HCT116 (cell line): Measurements from ENCODE around the gene SNAI1. TPM values are rescaled to one million over a fixed set of nuclear protein-coding genes. Genes with fewer than 3 reads are reported as not detected.

ENCODE experiments used
- ATAC-seq: fragments of 200-7000 bp; cut with Tn5 transposase; 2 replicates; pipeline ENCODE4 v1.9.1; 2020; ENCODE audit warnings: mild to moderate bottlenecking, moderate library complexity
- BruUV-seq: library from RNA; stranded (reverse); fragments of 400-500 nt; replicated peaks from 2 replicates; lab custom pipeline; 2021; lab: Mats Ljungman, UMichigan
- CTCF ChIA-PET: fragments of 300-600 bp; sonication (Branson Sonifier 250); formaldehyde crosslinking; loops from one replicate; lab custom pipeline; 2021; ENCODE audit warnings: antibody characterized with exemption; lab: Charles Lee
- POLR2A ChIA-PET: fragments of 300-600, 350-600 bp; sonication (Branson Sonifier 250); formaldehyde crosslinking; loops from one replicate; lab custom pipeline; 2021; ENCODE audit warnings: antibody characterized with exemption; lab: Charles Lee
- RAD21 ChIA-PET, 2 experiments: fragments of 300-600 bp; sonication (Branson Sonifier 250); formaldehyde crosslinking; loops; one replicate each; lab custom pipeline; 2023; ENCODE audit warnings: low total read pairs in 2 of 2; ENCODE audit not compliant: uncharacterized antibody in 2 of 2, unreplicated experiment in 2 of 2, low non-redundant PET in 1 of 2; lab: Charles Lee
- DNase-seq: peaks from one replicate; pipeline ENCODE4 v3.0.0-alpha.2; 2010; ENCODE audit warnings: low read depth, low spot score
- H2AFZ ChIP-seq: fragments of 200-600 bp; shearing (Covaris generic), sonication (generic); 2 replicates; pipeline ENCODE4 v1.6.1; 2017; ENCODE audit warnings: low read depth, mixed run types, mixed read lengths, antibody characterized with exemption, low read length; ENCODE audit not compliant: poor library complexity, severe bottlenecking
- H3K27ac ChIP-seq: 2 replicates; pipeline ENCODE4 v1.5.1; 2012; ENCODE audit warnings: low read depth, low read length
- H3K27me3 ChIP-seq: fragments of 200-600 bp; sonication (generic); 2 replicates; pipeline ENCODE4 v1.6.1; 2016; ENCODE audit warnings: mixed run types, low read length, mixed read lengths; ENCODE audit not compliant: insufficient read depth
- H3K36me3 ChIP-seq, 2 experiments: fragments of 200-500 bp in 1 of 2; fragments of 200-600 bp in 1 of 2; sonication (Bioruptor generic) in 1 of 2; sonication (generic) in 1 of 2; 2 replicates each; pipeline versions ENCODE4 v1.5.1 to v1.6.1; 2014 to 2016; ENCODE audit warnings: low read length in 2 of 2, inconsistent platforms in 1 of 2, mixed read lengths in 1 of 2, mixed run types in 1 of 2; ENCODE audit not compliant: insufficient read depth in 2 of 2, control insufficient read depth in 1 of 2
- H3K4me1 ChIP-seq, 2 experiments: fragments of 200-600 bp in 1 of 2; sonication (generic) in 1 of 2; 2 replicates each; pipeline versions ENCODE4 v1.5.1 to v1.6.1; 2012 to 2017; ENCODE audit warnings: low read length in 2 of 2, inconsistent platforms in 1 of 2, mild to moderate bottlenecking in 1 of 2, mixed read lengths in 1 of 2, mixed run types in 1 of 2, moderate library complexity in 1 of 2; ENCODE audit not compliant: insufficient read depth in 2 of 2, control insufficient read depth in 1 of 2
- H3K4me2 ChIP-seq: fragments of 200-600 bp; sonication (generic); 2 replicates; pipeline ENCODE4 v1.6.1; 2017; ENCODE audit warnings: mixed run types, low read length, mixed read lengths
- H3K4me3 ChIP-seq, 2 experiments: fragments of 200-600 bp in 1 of 2; sonication (generic) in 1 of 2; replicated peaks in 1 of 2; 2 replicates each; pipeline ENCODE4 v1.5.1; 2011 to 2016; ENCODE audit warnings: low read length in 2 of 2, control low read depth in 1 of 2, low read depth in 1 of 2, mild to moderate bottlenecking in 1 of 2, mixed read lengths in 1 of 2, mixed run types in 1 of 2
- H3K79me2 ChIP-seq: fragments of 200-600 bp; sonication (generic); 2 replicates; pipeline ENCODE4 v1.6.1; 2017; ENCODE audit warnings: mild to moderate bottlenecking, mixed run types, low read length, moderate library complexity, mixed read lengths; ENCODE audit not compliant: insufficient read depth
- H3K9ac ChIP-seq: fragments of 200-600 bp; sonication (generic); 2 replicates; pipeline ENCODE4 v1.6.1; 2016; ENCODE audit warnings: low read length, mixed read lengths
- H3K9me2 ChIP-seq: fragments of 200-600 bp; sonication (generic), shearing (Covaris generic); 2 replicates; pipeline ENCODE4 v1.6.1; 2017; ENCODE audit warnings: mixed run types, mild to moderate bottlenecking, moderate library complexity; ENCODE audit not compliant: insufficient read depth
- H3K9me3 ChIP-seq, 2 experiments: fragments of 200-500 bp in 1 of 2; fragments of 200-600 bp in 1 of 2; sonication (Bioruptor generic) in 1 of 2; sonication (generic) in 1 of 2; 2 replicates each; pipeline ENCODE4 v1.6.1; 2014 to 2017; ENCODE audit warnings: low read length in 2 of 2, mixed read lengths in 2 of 2, inconsistent platforms in 1 of 2, low read depth in 1 of 2, mild to moderate bottlenecking in 1 of 2, mixed run types in 1 of 2, moderate library complexity in 1 of 2; ENCODE audit not compliant: control insufficient read depth in 1 of 2, insufficient read depth in 1 of 2
- H4K20me1 ChIP-seq: fragments of 200-600 bp; sonication (generic), shearing (Covaris generic); 2 replicates; pipeline ENCODE4 v1.6.1; 2017; ENCODE audit warnings: mixed run types, mild to moderate bottlenecking, moderate library complexity; ENCODE audit not compliant: insufficient read depth
- CBX3 ChIP-seq: IDR thresholded peaks from 2 replicates; pipeline ENCODE4 v1.6.1; 2012; ENCODE audit warnings: low read depth
- CEBPB ChIP-seq: IDR thresholded peaks from 2 replicates; pipeline ENCODE4 v1.6.1; 2012; ENCODE audit warnings: low read depth
- EGR1 ChIP-seq: IDR thresholded peaks from 2 replicates; pipeline ENCODE4 v1.6.1; 2012; ENCODE audit warnings: low read depth
- ELF1 ChIP-seq: IDR thresholded peaks from 2 replicates; pipeline ENCODE4 v1.6.1; 2012; ENCODE audit warnings: low read depth, borderline replicate concordance
- EZH2phosphoT487 ChIP-seq: fragments of 200-600 bp; IDR thresholded peaks from 2 replicates; pipeline ENCODE4 v1.6.1; 2018; ENCODE audit warnings: antibody characterized with exemption, borderline replicate concordance
- FOSL1 ChIP-seq: IDR thresholded peaks from 2 replicates; pipeline ENCODE4 v1.6.1; 2012; ENCODE audit warnings: low read depth
- JUND ChIP-seq: IDR thresholded peaks from 2 replicates; pipeline ENCODE4 v1.6.1; 2012
- MAX ChIP-seq: IDR thresholded peaks from 2 replicates; pipeline ENCODE4 v1.6.1; 2012
- RAD21 ChIP-seq: IDR thresholded peaks from 2 replicates; pipeline ENCODE4 v1.6.1; 2012; ENCODE audit warnings: low read depth, mild to moderate bottlenecking
- REST ChIP-seq: IDR thresholded peaks from 2 replicates; pipeline ENCODE4 v1.6.1; 2012; ENCODE audit warnings: low read depth
- SIN3A ChIP-seq: IDR thresholded peaks from 2 replicates; pipeline ENCODE4 v1.6.1; 2012; ENCODE audit warnings: low read depth
- SRF ChIP-seq: IDR thresholded peaks from 2 replicates; pipeline ENCODE4 v1.6.1; 2012; ENCODE audit warnings: low read depth
- TCF7L2 ChIP-seq: IDR thresholded peaks from 2 replicates; pipeline ENCODE4 v1.7.0; 2011; ENCODE audit warnings: borderline replicate concordance, inconsistent platforms; ENCODE audit not compliant: insufficient read depth, insufficient read length; ENCODE audit errors: extremely low read depth
- ZFX ChIP-seq: fragments of 450-650 bp; IDR thresholded peaks from 2 replicates; pipeline ENCODE4 v1.6.1; 2017
- intact Hi-C: fragments of 100-400 bp; cut with micrococcal nuclease; formaldehyde crosslinking; loops from 2 replicates; pipeline ENCODE4 v1.10.0; 2022
- total RNA-seq: library from RNA; stranded (reverse); gene quantifications from one replicate; pipeline ENCODE4 v1.2.1, GENCODE V29; 2021; ENCODE audit not compliant: unreplicated experiment
- TF ChIP-seq, protein P1 (sequence below), 3 experiments: fragments of 200-600 bp in 1 of 3; sonication (generic) in 1 of 3; IDR thresholded peaks in 2 of 3; conservative IDR thresholded peaks in 1 of 3; 2 replicates each; pipeline ENCODE4 v1.5.1; 2012 to 2017; ENCODE audit warnings: low read depth in 2 of 3, low read length in 2 of 3, antibody characterized with exemption in 1 of 3, borderline replicate concordance in 1 of 3, control low read depth in 1 of 3, mild to moderate bottlenecking in 1 of 3, mixed read lengths in 1 of 3, mixed run types in 1 of 3, moderate library complexity in 1 of 3; ENCODE audit not compliant: insufficient read depth in 1 of 3
- TF ChIP-seq, protein P2 (sequence below): IDR thresholded peaks from 2 replicates; pipeline ENCODE4 v1.6.1; 2011; ENCODE audit warnings: mild to moderate bottlenecking, low read length, moderate library complexity; ENCODE audit not compliant: insufficient replicate concordance; ENCODE audit errors: extremely low read depth

SNAI1 gene
- total RNA-seq, 1 experiment from 2014 or later: 13.4 TPM

- no peak overlapping the region for H3K27ac ChIP-seq
These were observed 7.5 kb downstream of the SNAI1 start for GRCh38 chr20:49990271-49990720.

More at GRCh38 chr20:49990271-49990720, 7.5 kb downstream of the SNAI1 start:
- CTCF ChIA-PET: interaction anchor here (2.3 kb wide), 1 partner anchor 11 kb away, joined by 9 read pairs; no protein-coding TSS in a partner anchor
- no TSS peak for BruUV-seq
- TF ChIP-seq FOSL1 (no peak), SRF (no peak), REST (no peak), CEBPB (no peak), TCF7L2 (no peak), MAX (no peak), ELF1 (no peak), ZFX (no peak), JUND (no peak), EGR1 (no peak), RAD21 (no peak), EZH2phosphoT487 (no peak), SIN3A (no peak), CBX3 (no peak)
- TF ChIP-seq, protein P1, sequence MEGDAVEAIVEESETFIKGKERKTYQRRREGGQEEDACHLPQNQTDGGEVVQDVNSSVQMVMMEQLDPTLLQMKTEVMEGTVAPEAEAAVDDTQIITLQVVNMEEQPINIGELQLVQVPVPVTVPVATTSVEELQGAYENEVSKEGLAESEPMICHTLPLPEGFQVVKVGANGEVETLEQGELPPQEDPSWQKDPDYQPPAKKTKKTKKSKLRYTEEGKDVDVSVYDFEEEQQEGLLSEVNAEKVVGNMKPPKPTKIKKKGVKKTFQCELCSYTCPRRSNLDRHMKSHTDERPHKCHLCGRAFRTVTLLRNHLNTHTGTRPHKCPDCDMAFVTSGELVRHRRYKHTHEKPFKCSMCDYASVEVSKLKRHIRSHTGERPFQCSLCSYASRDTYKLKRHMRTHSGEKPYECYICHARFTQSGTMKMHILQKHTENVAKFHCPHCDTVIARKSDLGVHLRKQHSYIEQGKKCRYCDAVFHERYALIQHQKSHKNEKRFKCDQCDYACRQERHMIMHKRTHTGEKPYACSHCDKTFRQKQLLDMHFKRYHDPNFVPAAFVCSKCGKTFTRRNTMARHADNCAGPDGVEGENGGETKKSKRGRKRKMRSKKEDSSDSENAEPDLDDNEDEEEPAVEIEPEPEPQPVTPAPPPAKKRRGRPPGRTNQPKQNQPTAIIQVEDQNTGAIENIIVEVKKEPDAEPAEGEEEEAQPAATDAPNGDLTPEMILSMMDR (IDR thresholded peaks at IDR 0.05 in 2 of 3, conservative IDR thresholded peaks at IDR 0.05 in 1 of 3; ENCODE audit: borderline replicate concordance in 1 of 3, insufficient read depth in 1 of 3, low read depth in 2 of 3, low read length in 2 of 3): no peak
- TF ChIP-seq, protein P2, sequence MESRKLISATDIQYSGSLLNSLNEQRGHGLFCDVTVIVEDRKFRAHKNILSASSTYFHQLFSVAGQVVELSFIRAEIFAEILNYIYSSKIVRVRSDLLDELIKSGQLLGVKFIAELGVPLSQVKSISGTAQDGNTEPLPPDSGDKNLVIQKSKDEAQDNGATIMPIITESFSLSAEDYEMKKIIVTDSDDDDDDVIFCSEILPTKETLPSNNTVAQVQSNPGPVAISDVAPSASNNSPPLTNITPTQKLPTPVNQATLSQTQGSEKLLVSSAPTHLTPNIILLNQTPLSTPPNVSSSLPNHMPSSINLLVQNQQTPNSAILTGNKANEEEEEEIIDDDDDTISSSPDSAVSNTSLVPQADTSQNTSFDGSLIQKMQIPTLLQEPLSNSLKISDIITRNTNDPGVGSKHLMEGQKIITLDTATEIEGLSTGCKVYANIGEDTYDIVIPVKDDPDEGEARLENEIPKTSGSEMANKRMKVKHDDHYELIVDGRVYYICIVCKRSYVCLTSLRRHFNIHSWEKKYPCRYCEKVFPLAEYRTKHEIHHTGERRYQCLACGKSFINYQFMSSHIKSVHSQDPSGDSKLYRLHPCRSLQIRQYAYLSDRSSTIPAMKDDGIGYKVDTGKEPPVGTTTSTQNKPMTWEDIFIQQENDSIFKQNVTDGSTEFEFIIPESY: no peak
- Histone ChIP-seq H3K79me2 (peaks cover 24% of the 10 kb centered on the region), H3K4me1 (peaks cover 0 to 37% of the 10 kb centered on the region in 2 experiments; a peak in 2 of 4 replicates), H4K20me1 (no peaks in the 10 kb centered on the region), H3K9me2 (no peaks in the 10 kb centered on the region), H3K9me3 (no peaks in the 10 kb centered on the region), H3K27me3 (no peaks in the 10 kb centered on the region), H3K36me3 (peaks cover 19 to 31% of the 10 kb centered on the region in 2 experiments), H3K4me3 (no peak overlapping the region), H2AFZ (no peak overlapping the region), H3K4me2 (no peak overlapping the region), H3K9ac (no peak overlapping the region)
- RAD21 ChIA-PET: no interaction called here
- no peak for DNase-seq
- POLR2A ChIA-PET: no interaction called here
- ATAC-seq: no peak
- intact Hi-C loops: no loop called here
